OCI-LY7 (cell line): ENCODE data around the gene GSS. TPM values are rescaled to one million over a fixed set of nuclear protein-coding genes. Genes with fewer than 3 reads are reported as not detected.

Experiments used
- BruUV-seq: library from RNA; stranded (reverse); fragments of 400-500 nt; replicated peaks from 2 replicates; lab custom pipeline; 2021; lab: Mats Ljungman, UMichigan
- CTCF ChIA-PET: fragments of 300-600 bp; sonication (Branson Sonifier 250); formaldehyde crosslinking; loops from one replicate; lab custom pipeline; 2022; ENCODE audit warnings: antibody characterized with exemption; ENCODE audit not compliant: unreplicated experiment; lab: Charles Lee
- POLR2A ChIA-PET: fragments of 300-600 bp; sonication (Branson Sonifier 250); formaldehyde crosslinking; loops from one replicate; lab custom pipeline; 2022; ENCODE audit warnings: antibody characterized with exemption; lab: Charles Lee
- DNase-seq: peaks from one replicate; pipeline ENCODE4 v3.0.0-alpha.2; 2015; ENCODE audit warnings: low spot score
- H2AFZ ChIP-seq: fragments of 200-600 bp; sonication (generic), shearing (Covaris generic); 2 replicates; pipeline ENCODE4 v1.6.1; 2014; ENCODE audit warnings: mild to moderate bottlenecking, antibody characterized with exemption, low read length, moderate library complexity
- H3K27ac ChIP-seq: fragments of 200-600 bp; sonication (generic); 2 replicates; pipeline ENCODE4 v1.5.1; 2014; ENCODE audit warnings: mixed run types, low read depth, mild to moderate bottlenecking, moderate library complexity, low read length, inconsistent platforms; ENCODE audit not compliant: poor library complexity, severe bottlenecking
- H3K36me3 ChIP-seq: fragments of 200-600 bp; sonication (generic); 2 replicates; pipeline ENCODE4 v1.6.1; 2014; ENCODE audit warnings: mild to moderate bottlenecking, antibody characterized with exemption, low read length, moderate library complexity, mixed read lengths; ENCODE audit not compliant: insufficient read depth
- H3K4me1 ChIP-seq: fragments of 200-600 bp; sonication (generic); 2 replicates; pipeline ENCODE4 v1.5.1; 2014; ENCODE audit warnings: mild to moderate bottlenecking, low read length; ENCODE audit not compliant: insufficient read depth, poor library complexity, severe bottlenecking
- H3K4me2 ChIP-seq: fragments of 200-600 bp; sonication (generic); 2 replicates; pipeline ENCODE4 v1.6.1; 2014; ENCODE audit warnings: mild to moderate bottlenecking, low read length
- H3K4me3 ChIP-seq: fragments of 200-600 bp; sonication (generic); 2 replicates; pipeline ENCODE4 v1.5.1; 2014; ENCODE audit warnings: mild to moderate bottlenecking, low read depth, low read length; ENCODE audit not compliant: poor library complexity, severe bottlenecking
- H3K79me2 ChIP-seq: fragments of 200-600 bp; sonication (generic); 2 replicates; pipeline ENCODE4 v1.6.1; 2016; ENCODE audit warnings: low read depth, mild to moderate bottlenecking, low read length, moderate library complexity, mixed read lengths; ENCODE audit not compliant: insufficient read depth
- H3K9me2 ChIP-seq: fragments of 200-600 bp; sonication (generic); 2 replicates; pipeline ENCODE4 v1.6.1; 2016; ENCODE audit warnings: mild to moderate bottlenecking, low read length, mixed read lengths; ENCODE audit not compliant: insufficient read depth
- H3K9me3 ChIP-seq: fragments of 200-600 bp; sonication (generic); 2 replicates; pipeline ENCODE4 v1.6.1; 2014; ENCODE audit warnings: mild to moderate bottlenecking, mixed run types, low read length, mixed read lengths
- H4K20me1 ChIP-seq: fragments of 200-600 bp; sonication (generic); 2 replicates; pipeline ENCODE4 v1.6.1; 2014; ENCODE audit warnings: mild to moderate bottlenecking, antibody characterized with exemption, low read length, moderate library complexity, mixed read lengths; ENCODE audit not compliant: insufficient read depth
- EZH2phosphoT487 ChIP-seq: fragments of 200-600 bp; sonication (generic); IDR thresholded peaks from 2 replicates; pipeline ENCODE4 v1.6.1; 2018; ENCODE audit warnings: low read depth, borderline replicate concordance, mild to moderate bottlenecking, mixed run types, antibody characterized with exemption, low read length, moderate library complexity, mixed read lengths
- intact Hi-C: fragments of 100-400 bp; cut with micrococcal nuclease; formaldehyde crosslinking; loops from one replicate; pipeline ENCODE4 v1.10.0; 2022; ENCODE audit not compliant: unreplicated experiment
- total RNA-seq, 2 experiments: library from RNA; depleted of rRNA in 1 of 2; stranded (reverse); fragments of >200 nt in 1 of 2; shearing (Covaris generic) in 1 of 2; gene quantifications; 2 replicates each; pipeline ENCODE4 v1.2.3, GENCODE V29; 2014 to 2022
- TF ChIP-seq, protein P1 (sequence below): fragments of 200-600 bp; sonication (generic); conservative IDR thresholded peaks from 2 replicates; pipeline ENCODE4 v1.5.1; 2014; ENCODE audit warnings: mild to moderate bottlenecking, antibody characterized with exemption, low read length, moderate library complexity, mixed read lengths

The GSS gene
- total RNA-seq, 2 experiments from 2014 or later, result 78.7 to 91.4 TPM

DNA sequence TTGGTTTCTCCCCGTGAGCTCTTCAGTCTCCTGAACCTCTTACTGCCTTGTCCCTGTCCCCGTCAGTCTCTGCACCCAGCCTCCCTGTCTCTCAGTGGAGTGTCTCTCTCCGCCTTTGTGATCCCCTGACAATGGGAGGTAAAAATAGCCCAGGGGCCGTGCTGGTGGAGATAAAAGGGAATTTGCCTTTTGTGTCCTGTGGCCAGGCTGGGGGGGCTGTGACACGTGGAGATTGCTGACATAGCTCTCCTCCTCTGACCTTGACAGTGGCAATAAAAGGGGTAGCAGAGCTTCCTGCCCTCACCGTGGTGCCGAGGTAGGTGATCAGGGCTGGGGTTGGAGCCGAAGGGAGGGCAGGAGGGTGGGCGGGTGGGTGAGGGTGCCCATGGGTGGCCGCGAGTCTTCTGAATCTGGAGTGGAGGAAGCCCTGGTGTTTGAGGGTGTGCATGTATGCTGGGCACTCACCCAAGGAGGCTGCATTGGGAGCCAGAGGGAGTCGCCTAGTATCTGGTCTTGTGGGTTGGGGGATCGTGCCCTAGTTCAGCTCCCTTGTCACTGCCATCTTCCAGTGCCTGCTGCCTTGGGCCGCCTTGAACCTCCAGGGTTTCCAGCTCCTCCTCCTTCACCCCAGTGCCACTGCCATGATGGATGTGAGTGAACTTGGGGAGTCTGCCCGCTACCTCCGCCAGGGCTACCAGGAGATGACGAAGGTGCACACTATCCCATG lies 21.9 kb upstream of the GSS start:
- Histone ChIP-seq H3K4me2 (no peak overlapping the region), H2AFZ (no peak overlapping the region), H3K36me3 (no peaks in the 10 kb centered on the region), H3K27ac (no peak overlapping the region), H3K4me1 (peaks cover 18% of the 10 kb centered on the region), H4K20me1 (no peaks in the 10 kb centered on the region), H3K4me3 (no peak overlapping the region), H3K9me3 (no peaks in the 10 kb centered on the region), H3K79me2 (no peaks in the 10 kb centered on the region), H3K9me2 (no peaks in the 10 kb centered on the region)
- ChIA-PET CTCF (no interaction called here), POLR2A (no interaction called here)
- no peak for TF ChIP-seq EZH2phosphoT487
- TF ChIP-seq, protein P1, sequence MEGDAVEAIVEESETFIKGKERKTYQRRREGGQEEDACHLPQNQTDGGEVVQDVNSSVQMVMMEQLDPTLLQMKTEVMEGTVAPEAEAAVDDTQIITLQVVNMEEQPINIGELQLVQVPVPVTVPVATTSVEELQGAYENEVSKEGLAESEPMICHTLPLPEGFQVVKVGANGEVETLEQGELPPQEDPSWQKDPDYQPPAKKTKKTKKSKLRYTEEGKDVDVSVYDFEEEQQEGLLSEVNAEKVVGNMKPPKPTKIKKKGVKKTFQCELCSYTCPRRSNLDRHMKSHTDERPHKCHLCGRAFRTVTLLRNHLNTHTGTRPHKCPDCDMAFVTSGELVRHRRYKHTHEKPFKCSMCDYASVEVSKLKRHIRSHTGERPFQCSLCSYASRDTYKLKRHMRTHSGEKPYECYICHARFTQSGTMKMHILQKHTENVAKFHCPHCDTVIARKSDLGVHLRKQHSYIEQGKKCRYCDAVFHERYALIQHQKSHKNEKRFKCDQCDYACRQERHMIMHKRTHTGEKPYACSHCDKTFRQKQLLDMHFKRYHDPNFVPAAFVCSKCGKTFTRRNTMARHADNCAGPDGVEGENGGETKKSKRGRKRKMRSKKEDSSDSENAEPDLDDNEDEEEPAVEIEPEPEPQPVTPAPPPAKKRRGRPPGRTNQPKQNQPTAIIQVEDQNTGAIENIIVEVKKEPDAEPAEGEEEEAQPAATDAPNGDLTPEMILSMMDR, result no peak
- no TSS peak for BruUV-seq
- intact Hi-C loops, result no loop called here
- no peak for DNase-seq

DNA sequence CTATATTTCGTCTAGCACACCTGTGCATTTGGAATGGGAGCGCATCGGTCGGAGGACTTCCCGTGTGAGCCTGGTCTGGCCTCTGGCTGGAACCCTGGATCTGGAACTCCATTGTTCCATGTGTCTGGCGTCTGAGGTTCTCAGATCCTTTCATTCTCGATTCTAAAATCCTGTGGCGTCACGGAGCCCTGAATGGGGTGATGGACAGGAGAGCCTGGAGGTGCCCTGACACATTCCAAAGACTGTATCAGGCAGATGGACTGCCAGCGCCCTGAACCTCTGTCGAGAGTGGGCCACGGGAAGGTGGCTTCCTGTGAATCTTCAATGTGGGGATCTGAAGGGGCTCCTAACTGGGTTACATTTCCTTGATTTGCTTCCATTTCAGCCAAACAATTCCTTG lies 20.7 kb upstream of the GSS start:
- no peak overlapping the region for H3K4me3 ChIP-seq
- no peaks in the 10 kb centered on the region for H3K9me2 ChIP-seq
- H3K9me3 ChIP-seq, result no peaks in the 10 kb centered on the region
- DNase-seq, result no peak
- H4K20me1 ChIP-seq, result no peaks in the 10 kb centered on the region
- ChIA-PET CTCF (no interaction called here), POLR2A (interaction anchor here (0.6 kb wide), 1 partner anchor 208 kb away, joined by 5 read pairs; no protein-coding TSS in a partner anchor)
- no TSS peak for BruUV-seq
- intact Hi-C loops, result no loop called here
- no peak overlapping the region for H3K27ac ChIP-seq
- no peaks in the 10 kb centered on the region for H3K79me2 ChIP-seq
- H2AFZ ChIP-seq, result peak overlapping the region; percentile 3; the same call in 1 of the 2 replicates
- TF ChIP-seq, protein P1, result no peak
- TF ChIP-seq EZH2phosphoT487, result no peak
- H3K36me3 ChIP-seq, result no peaks in the 10 kb centered on the region
- peak overlapping the region; percentile 21 for H3K4me2 ChIP-seq
- peaks cover 18% of the 10 kb centered on the region for H3K4me1 ChIP-seq

DNA sequence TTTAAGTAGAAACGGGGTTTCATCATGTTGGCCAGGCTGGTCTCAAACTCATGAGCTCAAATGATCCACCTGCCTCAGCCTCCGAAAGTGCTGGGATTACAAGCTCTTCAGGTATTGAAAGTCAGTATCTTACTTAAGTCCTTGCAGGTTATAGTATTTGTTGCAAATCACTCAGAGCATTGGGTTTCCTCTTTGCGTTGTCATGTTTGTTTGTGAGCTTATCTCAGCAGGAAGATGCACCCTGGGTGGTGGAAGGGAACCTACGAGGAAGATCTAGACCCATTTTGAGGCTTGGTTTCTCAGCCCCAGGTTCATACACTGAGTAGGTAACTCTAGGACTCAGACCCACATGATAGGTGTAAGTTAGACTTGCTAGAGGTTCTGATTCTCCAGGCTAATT lies 18.6 kb upstream of the GSS start:
- Histone ChIP-seq H4K20me1 (no peaks in the 10 kb centered on the region), H3K27ac (no peak overlapping the region), H3K9me3 (no peaks in the 10 kb centered on the region), H3K9me2 (no peaks in the 10 kb centered on the region), H3K4me3 (no peak overlapping the region), H3K4me2 (no peak overlapping the region), H3K4me1 (peaks cover 18% of the 10 kb centered on the region), H2AFZ (no peak overlapping the region), H3K79me2 (no peaks in the 10 kb centered on the region), H3K36me3 (no peaks in the 10 kb centered on the region)
- ChIA-PET CTCF (no interaction called here), POLR2A (no interaction called here)
- no TSS peak for BruUV-seq
- TF ChIP-seq EZH2phosphoT487, result no peak
- DNase-seq, result no peak
- intact Hi-C loops, result no loop called here
